Neural cell (in vitro differentiated cells): ENCODE data around the gene DNAJC8. TPM values are rescaled to one million over a fixed set of nuclear protein-coding genes. Genes with fewer than 3 reads are reported as not detected.

ENCODE experiments used
- H2AFZ ChIP-seq: fragments of 200-600, 300-800 bp; sonication (generic), shearing (Covaris generic); 2 replicates; pipeline ENCODE4 v1.6.0; 2014; ENCODE audit warnings: low read depth, mild to moderate bottlenecking, antibody characterized with exemption, low read length, moderate library complexity
- H3F3A ChIP-seq: fragments of 200-600 bp; shearing (Covaris generic); 2 replicates; pipeline ENCODE4 v1.6.1; 2016; ENCODE audit warnings: mild to moderate bottlenecking, moderate library complexity, mixed read lengths, antibody characterized with exemption, low read length; ENCODE audit not compliant: insufficient read depth, poor library complexity, severe bottlenecking
- H3K27ac ChIP-seq: fragments of 200-600, 300-800 bp; sonication (generic), shearing (Covaris generic); 2 replicates; pipeline ENCODE4 v1.5.1; 2014; ENCODE audit warnings: mild to moderate bottlenecking, low read length, moderate library complexity
- H3K27me3 ChIP-seq: fragments of 300-800, 200-600 bp; sonication (generic), shearing (Covaris generic); 2 replicates; pipeline ENCODE4 v1.6.0; 2014; ENCODE audit warnings: mild to moderate bottlenecking, low read depth, low read length, moderate library complexity; ENCODE audit not compliant: insufficient read depth
- H3K36me3 ChIP-seq: fragments of 300-800, 200-600 bp; sonication (generic), shearing (Covaris generic); 2 replicates; pipeline ENCODE4 v1.5.1; 2014; ENCODE audit warnings: mild to moderate bottlenecking, antibody characterized with exemption, low read length, moderate library complexity; ENCODE audit not compliant: insufficient read depth
- H3K4me2 ChIP-seq: fragments of 300-800, 200-600 bp; sonication (generic), shearing (Covaris generic); 2 replicates; pipeline ENCODE4 v1.6.0; 2014; ENCODE audit warnings: mild to moderate bottlenecking, low read length
- H3K4me3 ChIP-seq: fragments of 300-800, 200-600 bp; sonication (generic), shearing (Covaris generic); 2 replicates; pipeline ENCODE4 v1.5.1; 2014; ENCODE audit warnings: mild to moderate bottlenecking, low read length, moderate library complexity
- H3K79me2 ChIP-seq: fragments of 200-600 bp; shearing (Covaris generic); replicated peaks from 2 replicates; pipeline ENCODE4 v1.6.0; 2014; ENCODE audit warnings: mild to moderate bottlenecking, low read length, moderate library complexity; ENCODE audit not compliant: insufficient read depth
- H3K9ac ChIP-seq: fragments of 300-800, 200-600 bp; sonication (generic), shearing (Covaris generic); 2 replicates; pipeline ENCODE4 v1.6.1; 2016; ENCODE audit warnings: mild to moderate bottlenecking, low read length, mixed read lengths
- H3K9me2 ChIP-seq: fragments of 200-600 bp; shearing (Covaris generic); 2 replicates; pipeline ENCODE4 v1.6.1; 2016; ENCODE audit warnings: mild to moderate bottlenecking, low read length, mixed read lengths; ENCODE audit not compliant: insufficient read depth
- H3K9me3 ChIP-seq: fragments of 200-600, 300-800 bp; sonication (generic), shearing (Covaris generic); 2 replicates; pipeline ENCODE4 v1.6.1; 2016; ENCODE audit warnings: mild to moderate bottlenecking, mixed run types, low read length, moderate library complexity, mixed read lengths
- H4K20me1 ChIP-seq: fragments of 200-600 bp; shearing (Covaris generic); 2 replicates; pipeline ENCODE4 v1.6.1; 2016; ENCODE audit warnings: mild to moderate bottlenecking, mixed run types; ENCODE audit not compliant: insufficient read depth
- CTCF ChIP-seq: fragments of 450-650 bp; IDR thresholded peaks from 2 replicates; pipeline ENCODE4 v1.5.1; 2014; ENCODE audit warnings: antibody characterized with exemption, mild to moderate bottlenecking, moderate library complexity; ENCODE audit not compliant: poor library complexity, severe bottlenecking
- EP300 ChIP-seq: fragments of 450-650 bp; conservative IDR thresholded peaks from 2 replicates; pipeline ENCODE4 v1.6.1; 2014; ENCODE audit warnings: antibody characterized with exemption, mild to moderate bottlenecking, moderate library complexity; ENCODE audit not compliant: poor library complexity, severe bottlenecking
- EZH2 ChIP-seq: fragments of 200-600, 300-800 bp; shearing (Covaris generic), sonication (generic); IDR thresholded peaks from 2 replicates; pipeline ENCODE4 v1.6.1; 2014; ENCODE audit warnings: antibody characterized with exemption, low read length, borderline replicate concordance, mild to moderate bottlenecking; ENCODE audit not compliant: insufficient read depth, poor library complexity, severe bottlenecking
- MXI1 ChIP-seq: fragments of 450-650 bp; conservative IDR thresholded peaks from 2 replicates; pipeline ENCODE4 v1.6.1; 2014; ENCODE audit warnings: antibody characterized with exemption, mild to moderate bottlenecking; ENCODE audit not compliant: poor library complexity, severe bottlenecking
- POLR2AphosphoS5 ChIP-seq: IDR thresholded peaks from 2 replicates; pipeline ENCODE4 v1.6.1; 2012
- RAD21 ChIP-seq: fragments of 450-650 bp; conservative IDR thresholded peaks from 2 replicates; pipeline ENCODE4 v1.6.1; 2014; ENCODE audit warnings: antibody characterized with exemption, mild to moderate bottlenecking, moderate library complexity
- REST ChIP-seq: IDR thresholded peaks from 2 replicates; pipeline ENCODE4 v1.6.1; 2012; ENCODE audit warnings: borderline replicate concordance
- SMC3 ChIP-seq: fragments of 450-650 bp; conservative IDR thresholded peaks from 2 replicates; pipeline ENCODE4 v1.6.1; 2014; ENCODE audit warnings: antibody characterized with exemption, mild to moderate bottlenecking, moderate library complexity; ENCODE audit not compliant: poor library complexity
- TAF1 ChIP-seq: IDR thresholded peaks from 2 replicates; pipeline ENCODE4 v1.6.1; 2012; ENCODE audit warnings: low read depth
- polyA plus RNA-seq: library from polyadenylated mRNA; depleted of rRNA; stranded (reverse); fragments of >200 nt; gene quantifications from 2 replicates; pipeline ENCODE4 v1.2.3, GENCODE V29; 2014

DNAJC8 gene
- polyA plus RNA-seq, 1 donor from 2014 or later: 184 TPM

GRCh38 chr1:28163496-28164161 is 69.2 kb downstream of the DNAJC8 start:
- Histone ChIP-seq H3K27me3 (no peaks in the 10 kb centered on the region), H3K9me2 (no peaks in the 10 kb centered on the region), H3F3A (no peaks in the 10 kb centered on the region), H3K4me2 (no peak overlapping the region), H4K20me1 (no peaks in the 10 kb centered on the region), H3K36me3 (no peaks in the 10 kb centered on the region), H3K27ac (no peak overlapping the region), H3K79me2 (no peaks in the 10 kb centered on the region), H3K9me3 (no peaks in the 10 kb centered on the region), H3K9ac (no peak overlapping the region), H2AFZ (no peak overlapping the region), H3K4me3 (no peak overlapping the region)
- TF ChIP-seq TAF1: no peak
- no peak for TF ChIP-seq EZH2
- no peak for TF ChIP-seq EP300
- TF ChIP-seq POLR2AphosphoS5: no peak
- TF ChIP-seq CTCF: no peak
- TF ChIP-seq REST: no peak
- TF ChIP-seq RAD21: no peak
- no peak for TF ChIP-seq MXI1
- TF ChIP-seq SMC3: no peak

GRCh38 chr1:28162151-28162550 is 70.7 kb downstream of the DNAJC8 start:
- Histone ChIP-seq H3K9ac (no peak overlapping the region), H3K9me2 (no peaks in the 10 kb centered on the region), H3K36me3 (no peaks in the 10 kb centered on the region), H4K20me1 (no peaks in the 10 kb centered on the region), H3K4me2 (no peak overlapping the region), H3F3A (no peaks in the 10 kb centered on the region), H2AFZ (no peak overlapping the region), H3K27ac (no peak overlapping the region), H3K27me3 (no peaks in the 10 kb centered on the region), H3K9me3 (no peaks in the 10 kb centered on the region), H3K4me3 (no peak overlapping the region), H3K79me2 (no peaks in the 10 kb centered on the region)
- TF ChIP-seq MXI1: no peak
- TF ChIP-seq POLR2AphosphoS5: no peak
- TF ChIP-seq SMC3: no peak
- no peak for TF ChIP-seq RAD21
- TF ChIP-seq EZH2: no peak
- TF ChIP-seq CTCF: no peak
- TF ChIP-seq TAF1: no peak
- TF ChIP-seq REST: no peak
- TF ChIP-seq EP300: no peak
